SU-DHL-6 (cell line): ENCODE data around the gene ZNF423.
A peak's percentile ranks its signal among the peaks of the same experiment; 100 is the strongest.

ENCODE experiments used
- H2AFZ ChIP-seq: fragments of 200-600 bp; sonication (generic); 2 replicates; pipeline ENCODE4 v1.6.1; 2014; ENCODE audit warnings: low read depth, mild to moderate bottlenecking, moderate library complexity, mixed read lengths, antibody characterized with exemption, low read length; ENCODE audit not compliant: severe bottlenecking
- H3F3A ChIP-seq: fragments of 200-600 bp; shearing (Covaris generic); 2 replicates; pipeline ENCODE4 v1.6.0; 2016; ENCODE audit warnings: antibody characterized with exemption, mild to moderate bottlenecking; ENCODE audit not compliant: insufficient read depth
- H3K27ac ChIP-seq: fragments of 200-600 bp; sonication (generic); 2 replicates; pipeline ENCODE4 v1.5.1; 2016; ENCODE audit warnings: low read depth, mild to moderate bottlenecking, low read length, moderate library complexity, mixed read lengths
- H3K27me3 ChIP-seq: fragments of 200-600 bp; sonication (generic), shearing (Covaris generic); 2 replicates; pipeline ENCODE4 v1.6.0; 2014; ENCODE audit warnings: mild to moderate bottlenecking, low read length
- H3K36me3 ChIP-seq: fragments of 200-600 bp; sonication (generic); 2 replicates; pipeline ENCODE4 v1.6.1; 2014; ENCODE audit warnings: mild to moderate bottlenecking, low read length, mixed read lengths
- H3K4me2 ChIP-seq: fragments of 300-600, 200-600 bp; shearing (Covaris generic), sonication (generic); 2 replicates; pipeline ENCODE4 v1.6.0; 2014; ENCODE audit warnings: low read length, low read depth, mild to moderate bottlenecking; ENCODE audit not compliant: poor library complexity, severe bottlenecking
- H3K4me3 ChIP-seq: fragments of 200-600 bp; sonication (generic); 2 replicates; pipeline ENCODE4 v1.5.1; 2014; ENCODE audit warnings: antibody characterized with exemption, low read length, mild to moderate bottlenecking, mixed read lengths; ENCODE audit not compliant: insufficient read depth, poor library complexity, severe bottlenecking
- H3K79me2 ChIP-seq: fragments of 200-600 bp; sonication (generic); 2 replicates; pipeline ENCODE4 v1.6.1; 2014; ENCODE audit warnings: mild to moderate bottlenecking, low read length, moderate library complexity; ENCODE audit not compliant: insufficient read depth
- H3K9ac ChIP-seq: fragments of 200-600 bp; sonication (generic); 2 replicates; pipeline ENCODE4 v1.7.0; 2014; ENCODE audit warnings: mild to moderate bottlenecking, low read length
- H3K9me2 ChIP-seq: fragments of 200-600 bp; sonication (generic); replicated peaks from 2 replicates; pipeline ENCODE4 v1.6.1; 2014; ENCODE audit warnings: low read length; ENCODE audit not compliant: insufficient read depth
- H3K9me3 ChIP-seq: fragments of 200-600 bp; sonication (generic); 2 replicates; pipeline ENCODE4 v1.6.1; 2014; ENCODE audit warnings: low read length, mixed read lengths; ENCODE audit not compliant: insufficient read depth
- H4K20me1 ChIP-seq: fragments of 200-600 bp; sonication (generic); 2 replicates; pipeline ENCODE4 v1.6.1; 2014; ENCODE audit warnings: low read depth, mild to moderate bottlenecking, antibody characterized with exemption, low read length, moderate library complexity, mixed read lengths
- CTCF ChIP-seq: fragments of 200-600 bp; sonication (generic); IDR thresholded peaks from one replicate; pipeline ENCODE4 v1.5.1; 2017; ENCODE audit warnings: antibody characterized with exemption, mild to moderate bottlenecking, low read length, moderate library complexity; ENCODE audit not compliant: insufficient read depth, poor library complexity, severe bottlenecking
- EZH2phosphoT487 ChIP-seq: fragments of 200-600 bp; sonication (generic), shearing (Covaris generic); conservative IDR thresholded peaks from 2 replicates; pipeline ENCODE4 v1.6.1; 2018; ENCODE audit warnings: mild to moderate bottlenecking, antibody characterized with exemption, low read length, moderate library complexity, mixed read lengths

ZNF423 gene

DNA sequence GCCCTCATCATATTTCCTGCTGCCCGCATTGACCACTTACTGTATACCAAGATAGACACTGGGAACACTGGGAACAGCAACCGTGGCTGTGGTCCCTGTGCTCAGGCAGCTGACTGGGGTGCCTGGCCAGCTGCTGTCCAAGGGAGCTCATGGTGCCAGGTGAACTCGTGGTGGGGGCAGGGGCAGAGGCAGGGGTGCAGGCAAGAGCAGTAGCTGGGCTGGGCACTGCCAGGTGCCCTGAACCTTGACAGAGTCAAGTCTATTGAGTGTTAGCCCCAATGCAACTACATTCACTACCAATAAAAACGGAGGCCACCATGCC lies 279.8 kb downstream of the ZNF423 start:
- H3K27me3 ChIP-seq, result no peaks in the 10 kb centered on the region
- H3K79me2 ChIP-seq, result no peaks in the 10 kb centered on the region
- TF ChIP-seq CTCF, result no peak
- no peak for TF ChIP-seq EZH2phosphoT487
- no peak overlapping the region for H3K4me2 ChIP-seq
- no peaks in the 10 kb centered on the region for H3K36me3 ChIP-seq
- no peak overlapping the region for H2AFZ ChIP-seq
- H3K9ac ChIP-seq, result no peak overlapping the region
- no peaks in the 10 kb centered on the region for H3K9me2 ChIP-seq
- no peaks in the 10 kb centered on the region for H3K9me3 ChIP-seq
- no peaks in the 10 kb centered on the region for H4K20me1 ChIP-seq
- no peaks in the 10 kb centered on the region for H3F3A ChIP-seq
- H3K4me3 ChIP-seq, result no peak overlapping the region
- H3K27ac ChIP-seq, result no peak overlapping the region

- H3K36me3 ChIP-seq, result no peaks in the 10 kb centered on the region
- TF ChIP-seq EZH2phosphoT487 (no peak), CTCF (no peak)
- H2AFZ ChIP-seq, result peak overlapping the region; percentile 56
- H3K27ac ChIP-seq, result no peak overlapping the region
- no peak overlapping the region for H3K4me3 ChIP-seq
- no peak overlapping the region for H3K9ac ChIP-seq
- H3K79me2 ChIP-seq, result no peaks in the 10 kb centered on the region
- no peaks in the 10 kb centered on the region for H4K20me1 ChIP-seq
- peak overlapping the region; percentile 21 for H3K4me2 ChIP-seq
- no peaks in the 10 kb centered on the region for H3F3A ChIP-seq
- no peaks in the 10 kb centered on the region for H3K9me3 ChIP-seq
- H3K9me2 ChIP-seq, result no peaks in the 10 kb centered on the region
- H3K27me3 ChIP-seq, result no peaks in the 10 kb centered on the region
Observed at GRCh38 chr16:49575346-49576172, 280.4 kb downstream of the ZNF423 start.

DNA sequence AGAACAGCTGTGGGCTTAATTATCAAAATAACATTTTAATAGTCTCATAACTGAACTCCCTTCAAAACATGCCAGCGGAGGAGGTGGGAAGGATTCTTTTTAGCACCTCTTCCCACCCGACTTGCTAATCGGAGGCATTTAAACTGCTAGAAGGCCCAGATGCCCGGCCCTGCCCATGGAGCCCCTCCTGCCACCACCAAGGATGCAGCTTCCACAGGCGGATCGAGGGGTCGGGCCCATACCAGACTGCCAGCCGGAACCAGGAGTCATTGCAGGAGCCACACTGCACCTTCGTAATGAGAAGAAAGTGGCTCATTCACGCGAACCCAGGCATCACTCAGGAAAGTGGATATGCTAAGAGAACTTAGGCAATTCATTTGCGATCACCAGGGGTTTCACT lies 281.1 kb downstream of the ZNF423 start:
- Histone ChIP-seq H3K9me2 (no peaks in the 10 kb centered on the region), H3F3A (no peaks in the 10 kb centered on the region), H3K9ac (no peak overlapping the region), H3K27ac (no peak overlapping the region), H3K36me3 (no peaks in the 10 kb centered on the region), H2AFZ (peak overlapping the region; percentile 56), H3K27me3 (no peaks in the 10 kb centered on the region), H3K4me3 (no peak overlapping the region), H3K4me2 (peak overlapping the region; percentile 21), H3K9me3 (no peaks in the 10 kb centered on the region), H3K79me2 (no peaks in the 10 kb centered on the region), H4K20me1 (no peaks in the 10 kb centered on the region)
- no peak for TF ChIP-seq EZH2phosphoT487
- TF ChIP-seq CTCF, result no peak
